HG03342 (cell line): ENCODE measurements around the gene PLP1.

ENCODE experiments used
- ATAC-seq: cut with Tn5 transposase; IDR thresholded peaks from one replicate; pipeline ENCODE4 v1.9.1; 2021; ENCODE audit warnings: mild to moderate bottlenecking, moderate library complexity; ENCODE audit not compliant: unreplicated experiment

The PLP1 gene

GRCh38 chrX:103823591-103823990 lies 47.0 kb downstream of the PLP1 start:
- ATAC-seq, result no peak

DNA sequence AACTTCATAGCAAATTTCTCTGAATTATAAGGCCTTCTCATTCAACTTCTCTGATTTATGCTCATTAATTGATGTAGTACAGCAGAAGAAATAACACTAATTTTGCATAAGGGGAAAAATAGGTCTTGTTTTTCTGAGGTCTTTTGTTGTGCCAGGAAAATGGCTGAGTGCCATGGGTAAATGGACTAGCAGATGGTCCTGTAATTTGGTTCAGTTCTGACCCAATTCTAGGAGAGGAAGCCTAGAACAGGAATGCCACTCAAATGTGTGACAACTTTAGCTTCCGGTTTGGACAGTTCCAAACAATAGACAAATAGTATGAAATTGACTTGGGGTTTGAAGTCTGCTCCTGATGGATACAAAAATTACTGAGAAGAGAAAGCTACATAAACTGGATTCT lies 49.2 kb downstream of the PLP1 start:
- no peak for ATAC-seq

DNA sequence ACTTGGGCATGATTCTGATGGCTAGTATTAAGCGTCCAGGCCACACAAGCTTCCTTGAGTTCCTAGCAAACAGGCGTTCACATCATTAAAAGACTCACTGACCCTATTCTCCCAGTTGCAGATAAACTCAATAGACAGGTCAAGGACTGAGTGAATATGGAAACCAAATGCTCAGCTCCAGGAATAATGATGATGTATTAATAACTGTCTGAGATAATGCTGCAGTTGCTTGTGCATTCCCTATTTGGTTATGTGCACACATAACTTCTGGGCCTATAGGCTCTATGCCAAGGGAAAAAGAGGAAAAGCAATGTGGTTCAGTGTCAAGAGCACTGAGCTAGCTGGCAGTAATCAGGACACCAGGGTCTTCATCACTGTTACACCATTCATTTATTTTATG lies 51.9 kb downstream of the PLP1 start:
- no peak for ATAC-seq

- ATAC-seq, result no peak
Measured at GRCh38 chrX:103830848-103831247, 54.2 kb downstream of the PLP1 start.

DNA sequence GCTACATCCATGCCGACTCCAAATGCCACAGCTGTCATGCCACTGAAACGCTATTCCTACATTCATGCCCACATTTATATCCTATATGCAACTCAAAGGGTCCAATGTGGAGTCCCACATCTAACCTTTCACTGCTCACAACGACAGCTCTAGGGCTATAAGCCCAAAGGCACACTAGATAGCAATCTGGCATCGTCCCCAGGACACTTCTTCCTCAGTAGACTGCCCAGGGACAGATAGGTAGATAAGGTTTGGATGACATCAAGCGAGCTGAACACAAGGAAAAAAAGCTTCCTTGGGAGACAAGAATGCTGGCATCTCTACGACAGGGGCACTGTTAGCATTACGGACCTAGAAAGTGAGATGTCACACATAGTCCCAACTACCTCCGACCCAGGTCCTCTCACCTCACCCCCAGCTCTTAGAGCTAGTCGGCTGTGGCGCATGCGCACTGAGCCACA lies 54.7 kb downstream of the PLP1 start:
- no peak for ATAC-seq

- peak; percentile 80 for ATAC-seq
Measured at GRCh38 chrX:103831803-103832544, 55.3 kb downstream of the PLP1 start, which contains the start of gene RAB9B. RAB9B (minus strand) TSS chrX:103832257; CDS start chrX:103825784, 6,473 bp downstream.

DNA sequence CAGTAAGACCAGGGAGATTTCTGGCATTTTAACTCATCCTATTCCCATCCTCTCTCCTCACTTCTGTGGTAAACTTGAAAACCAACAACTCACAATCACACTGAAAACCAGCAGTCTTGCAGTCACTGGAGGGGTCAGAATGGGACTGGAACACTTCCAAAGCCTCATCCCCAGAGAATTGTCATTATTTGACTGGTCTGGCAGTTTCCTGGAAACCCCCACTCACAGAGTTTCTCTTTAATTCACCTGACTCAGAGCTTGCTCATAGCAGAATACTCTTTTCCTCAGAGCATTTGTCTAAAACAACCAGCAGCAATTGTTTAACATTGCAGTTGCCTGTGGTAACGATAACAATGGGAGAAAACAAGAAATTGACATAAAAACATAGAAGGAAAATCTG lies 62.8 kb downstream of the PLP1 start:
- ATAC-seq, result no peak
